HL-60 (cell line): ENCODE measurements around the gene PDE8B.
A peak's percentile ranks its signal among the peaks of the same experiment; 100 is the strongest.

ENCODE experiments used
- DNase-seq, 2 experiments: peaks; one replicate each; pipeline ENCODE4 v3.0.0-alpha.2; 2010 to 2020; ENCODE audit warnings: low read depth in 1 of 2, low spot score in 1 of 2
- H3K27ac ChIP-seq: fragments of 250-450 bp; sonication (Bioruptor Pico); replicated peaks from 2 replicates; pipeline ENCODE4 v1.5.1; 2020; ENCODE audit warnings: mild to moderate bottlenecking, moderate library complexity
- H3K27me3 ChIP-seq: fragments of 250-450 bp; sonication (Bioruptor Pico); 2 replicates; pipeline ENCODE4 v1.5.1; 2021; ENCODE audit warnings: mild to moderate bottlenecking, moderate library complexity; ENCODE audit not compliant: insufficient read depth, poor library complexity, severe bottlenecking
- H3K4me3 ChIP-seq: replicated peaks from 2 replicates; pipeline ENCODE4 v1.5.1; 2011; ENCODE audit warnings: mild to moderate bottlenecking, control low read depth, low read length; ENCODE audit not compliant: insufficient read depth
- GABPA ChIP-seq: IDR thresholded peaks from 2 replicates; pipeline ENCODE4 v1.6.1; 2012; ENCODE audit warnings: low read depth
- POLR2AphosphoS5 ChIP-seq: IDR thresholded peaks from 2 replicates; pipeline ENCODE4 v1.6.1; 2012; ENCODE audit warnings: low read depth
- SPI1 ChIP-seq: IDR thresholded peaks from 2 replicates; pipeline ENCODE4 v1.6.1; 2012; ENCODE audit warnings: low read depth, mild to moderate bottlenecking, borderline replicate concordance
- TF ChIP-seq, protein P1 (sequence below): IDR thresholded peaks from one replicate; pipeline ENCODE4 v1.5.1; 2011; ENCODE audit warnings: low read length, control low read depth, inconsistent platforms; ENCODE audit not compliant: insufficient read depth
- TF ChIP-seq, protein P2 (sequence below): IDR thresholded peaks from 2 replicates; pipeline ENCODE4 v1.6.1; 2012; ENCODE audit warnings: low read depth; ENCODE audit not compliant: insufficient replicate concordance

Gene PDE8B

DNA sequence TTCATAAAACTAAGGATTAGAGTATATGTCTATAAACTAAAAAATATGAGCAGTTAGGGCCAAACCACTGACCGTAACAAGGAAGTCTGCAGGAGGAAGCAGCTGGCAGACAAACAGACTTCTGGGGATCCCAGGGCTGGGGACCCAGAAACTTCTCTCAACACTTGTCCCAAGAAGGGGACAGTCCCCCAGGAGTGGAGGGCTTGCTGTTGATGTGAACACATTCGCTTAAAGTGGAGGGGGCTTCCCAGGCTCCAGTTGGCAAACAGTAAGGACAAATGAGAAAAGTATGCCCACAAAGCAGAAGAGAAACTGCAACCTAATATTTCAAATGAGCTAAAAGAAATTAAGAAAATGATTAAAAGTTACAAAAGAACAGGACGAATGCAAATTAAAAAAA lies 83.7 kb downstream of the PDE8B start:
- peak in 1 of 2 experiments; percentile 3 for DNase-seq
- peak overlapping the region; percentile 40 for H3K27ac ChIP-seq
- TF ChIP-seq, protein P1, sequence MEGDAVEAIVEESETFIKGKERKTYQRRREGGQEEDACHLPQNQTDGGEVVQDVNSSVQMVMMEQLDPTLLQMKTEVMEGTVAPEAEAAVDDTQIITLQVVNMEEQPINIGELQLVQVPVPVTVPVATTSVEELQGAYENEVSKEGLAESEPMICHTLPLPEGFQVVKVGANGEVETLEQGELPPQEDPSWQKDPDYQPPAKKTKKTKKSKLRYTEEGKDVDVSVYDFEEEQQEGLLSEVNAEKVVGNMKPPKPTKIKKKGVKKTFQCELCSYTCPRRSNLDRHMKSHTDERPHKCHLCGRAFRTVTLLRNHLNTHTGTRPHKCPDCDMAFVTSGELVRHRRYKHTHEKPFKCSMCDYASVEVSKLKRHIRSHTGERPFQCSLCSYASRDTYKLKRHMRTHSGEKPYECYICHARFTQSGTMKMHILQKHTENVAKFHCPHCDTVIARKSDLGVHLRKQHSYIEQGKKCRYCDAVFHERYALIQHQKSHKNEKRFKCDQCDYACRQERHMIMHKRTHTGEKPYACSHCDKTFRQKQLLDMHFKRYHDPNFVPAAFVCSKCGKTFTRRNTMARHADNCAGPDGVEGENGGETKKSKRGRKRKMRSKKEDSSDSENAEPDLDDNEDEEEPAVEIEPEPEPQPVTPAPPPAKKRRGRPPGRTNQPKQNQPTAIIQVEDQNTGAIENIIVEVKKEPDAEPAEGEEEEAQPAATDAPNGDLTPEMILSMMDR: no peak
- peak; percentile 35; the same call in 1 of the 2 replicates for TF ChIP-seq SPI1
- H3K27me3 ChIP-seq: no peaks in the 10 kb centered on the region
- no peak overlapping the region for H3K4me3 ChIP-seq

DNA sequence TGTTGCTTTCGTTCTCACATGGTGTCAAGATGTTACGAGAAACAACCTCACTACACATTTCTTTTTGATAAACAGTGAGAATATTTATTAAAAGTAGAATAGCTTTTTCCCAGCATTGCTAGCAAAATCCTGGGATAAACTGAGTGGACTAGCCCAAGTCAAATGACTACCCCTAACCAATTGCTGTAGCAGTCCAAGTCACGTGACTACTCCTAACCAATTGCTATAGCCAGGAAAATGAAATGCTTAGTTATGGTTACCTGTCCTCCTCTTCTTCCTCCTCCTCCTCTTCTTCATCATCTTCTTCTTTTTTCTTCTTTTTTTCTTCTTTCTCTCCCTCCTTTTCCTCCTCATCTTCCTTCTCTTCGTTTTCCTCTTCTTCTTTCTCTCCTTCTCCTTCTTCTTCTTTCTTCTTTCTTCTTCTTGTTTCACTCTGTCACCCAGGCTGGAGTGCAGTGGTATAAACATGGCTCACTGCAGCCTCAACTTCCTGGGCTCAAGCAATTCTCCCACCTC lies 85.4 kb downstream of the PDE8B start:
- no peaks in the 10 kb centered on the region for H3K27me3 ChIP-seq

DNA sequence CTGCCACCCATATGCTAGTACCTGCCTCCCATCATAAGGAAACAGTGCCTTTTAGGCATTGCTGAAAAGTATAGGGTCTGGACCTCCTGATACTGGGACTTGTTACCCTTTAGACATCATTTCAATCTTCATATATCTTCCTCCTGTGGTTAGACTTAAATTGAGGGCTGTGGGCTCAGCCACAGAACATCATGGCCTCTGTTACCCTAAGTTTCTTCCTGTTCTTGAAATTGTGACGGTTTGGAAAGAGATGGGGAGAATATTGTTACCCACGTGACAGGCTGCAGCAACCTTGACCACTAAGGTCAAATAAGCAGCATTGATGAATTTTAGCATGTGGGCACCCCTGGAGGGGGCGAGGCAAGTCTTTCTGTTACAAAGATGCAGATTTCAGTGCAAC lies 87.7 kb downstream of the PDE8B start:
- H3K4me3 ChIP-seq: no peak overlapping the region
- DNase-seq: peak in 1 of 2 experiments; percentile 2
- no peak overlapping the region for H3K27ac ChIP-seq
- TF ChIP-seq, protein P2, sequence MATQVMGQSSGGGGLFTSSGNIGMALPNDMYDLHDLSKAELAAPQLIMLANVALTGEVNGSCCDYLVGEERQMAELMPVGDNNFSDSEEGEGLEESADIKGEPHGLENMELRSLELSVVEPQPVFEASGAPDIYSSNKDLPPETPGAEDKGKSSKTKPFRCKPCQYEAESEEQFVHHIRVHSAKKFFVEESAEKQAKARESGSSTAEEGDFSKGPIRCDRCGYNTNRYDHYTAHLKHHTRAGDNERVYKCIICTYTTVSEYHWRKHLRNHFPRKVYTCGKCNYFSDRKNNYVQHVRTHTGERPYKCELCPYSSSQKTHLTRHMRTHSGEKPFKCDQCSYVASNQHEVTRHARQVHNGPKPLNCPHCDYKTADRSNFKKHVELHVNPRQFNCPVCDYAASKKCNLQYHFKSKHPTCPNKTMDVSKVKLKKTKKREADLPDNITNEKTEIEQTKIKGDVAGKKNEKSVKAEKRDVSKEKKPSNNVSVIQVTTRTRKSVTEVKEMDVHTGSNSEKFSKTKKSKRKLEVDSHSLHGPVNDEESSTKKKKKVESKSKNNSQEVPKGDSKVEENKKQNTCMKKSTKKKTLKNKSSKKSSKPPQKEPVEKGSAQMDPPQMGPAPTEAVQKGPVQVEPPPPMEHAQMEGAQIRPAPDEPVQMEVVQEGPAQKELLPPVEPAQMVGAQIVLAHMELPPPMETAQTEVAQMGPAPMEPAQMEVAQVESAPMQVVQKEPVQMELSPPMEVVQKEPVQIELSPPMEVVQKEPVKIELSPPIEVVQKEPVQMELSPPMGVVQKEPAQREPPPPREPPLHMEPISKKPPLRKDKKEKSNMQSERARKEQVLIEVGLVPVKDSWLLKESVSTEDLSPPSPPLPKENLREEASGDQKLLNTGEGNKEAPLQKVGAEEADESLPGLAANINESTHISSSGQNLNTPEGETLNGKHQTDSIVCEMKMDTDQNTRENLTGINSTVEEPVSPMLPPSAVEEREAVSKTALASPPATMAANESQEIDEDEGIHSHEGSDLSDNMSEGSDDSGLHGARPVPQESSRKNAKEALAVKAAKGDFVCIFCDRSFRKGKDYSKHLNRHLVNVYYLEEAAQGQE: no peak
- TF ChIP-seq, protein P1: no peak
- no peaks in the 10 kb centered on the region for H3K27me3 ChIP-seq

More for the DNA sequence above, 85.4 kb downstream of the PDE8B start:
- H3K27ac ChIP-seq: no peak overlapping the region
- DNase-seq: no peak
- TF ChIP-seq, protein P1: no peak
- no peak for TF ChIP-seq POLR2AphosphoS5
- TF ChIP-seq, protein P2: no peak
- no peak overlapping the region for H3K4me3 ChIP-seq

DNA sequence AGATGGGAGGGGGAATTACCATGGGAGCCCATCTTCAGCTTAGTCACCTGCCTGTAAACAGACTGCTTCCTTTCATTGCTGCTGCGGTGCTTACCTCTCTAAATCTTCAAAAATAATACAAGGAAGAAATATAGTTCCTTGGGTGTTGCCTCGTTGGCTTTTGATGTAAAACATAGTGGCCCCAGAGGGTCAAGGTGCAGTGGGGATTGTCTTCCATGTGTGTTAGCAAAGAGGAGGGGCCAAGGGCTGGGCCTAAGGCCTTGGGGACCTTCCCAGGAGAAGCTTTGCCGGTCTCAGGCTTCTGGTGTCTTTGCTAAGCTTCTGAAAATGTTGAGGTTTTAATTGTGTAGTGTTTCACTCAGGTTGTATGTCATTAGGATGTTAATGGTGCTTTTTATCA lies 90.0 kb downstream of the PDE8B start:
- H3K27me3 ChIP-seq: no peaks in the 10 kb centered on the region
- no peak for DNase-seq
- no peak overlapping the region for H3K4me3 ChIP-seq
- TF ChIP-seq, protein P1: no peak
- no peak for TF ChIP-seq GABPA
- TF ChIP-seq, protein P2: no peak
- no peak for TF ChIP-seq SPI1
- TF ChIP-seq POLR2AphosphoS5: no peak
- no peak overlapping the region for H3K27ac ChIP-seq
